ENCODE measurements around the gene ATF2. TPM values are rescaled to one million over a fixed set of nuclear protein-coding genes. Genes with fewer than 3 reads are reported as not detected.
"Not testable (repeated sequence)": the region's sequence is repeated elsewhere in the genome, so short reads cannot be mapped to it uniquely, and the experiment has no call there.

Gene ATF2
- polyA plus RNA-seq, 10 donors, result 24.7 to 44.6 (median 37.7) TPM

- no peak for DNase-seq
Observed at GRCh38 chr2:175168564-175168945, 552 bp upstream of the ATF2 start.

- peak in 1 of 3 donors; percentile 24 for DNase-seq
Observed at GRCh38 chr2:175167076-175167791, 769 bp downstream of the ATF2 start.

- DNase-seq, result no peak
Observed at GRCh38 chr2:175166216-175166824, 1.7 kb downstream of the ATF2 start.

GRCh38 chr2:175164235-175164634 lies 3.8 kb downstream of the ATF2 start:
- DNase-seq, result no peak

GRCh38 chr2:175158894-175159293 lies 9.1 kb downstream of the ATF2 start:
- DNase-seq, result no peak

GRCh38 chr2:175156534-175156933 lies 11.5 kb downstream of the ATF2 start:
- no peak for DNase-seq

GRCh38 chr2:175154661-175155082 lies 13.3 kb downstream of the ATF2 start:
- peak in 1 of 3 donors; percentile 72 for DNase-seq

GRCh38 chr2:175152242-175152641 lies 15.8 kb downstream of the ATF2 start:
- DNase-seq, result no peak

- no peak for DNase-seq
Observed at GRCh38 chr2:175151791-175152190, 16.2 kb downstream of the ATF2 start.

- DNase-seq, result no peak
Observed at GRCh38 chr2:175147186-175147585, 20.8 kb downstream of the ATF2 start.

GRCh38 chr2:175143678-175144077 lies 24.3 kb downstream of the ATF2 start:
- no peak for DNase-seq

GRCh38 chr2:175143191-175143590 lies 24.8 kb downstream of the ATF2 start:
- DNase-seq, result no peak

- no peak for DNase-seq
Observed at GRCh38 chr2:175140332-175140731, 27.7 kb downstream of the ATF2 start.

GRCh38 chr2:175137793-175138192 lies 30.2 kb downstream of the ATF2 start:
- DNase-seq, result no peak

- DNase-seq, result no peak
Observed at GRCh38 chr2:175136334-175137215, 31.4 kb downstream of the ATF2 start.

- DNase-seq, result no peak
Observed at GRCh38 chr2:175135862-175136261, 32.1 kb downstream of the ATF2 start.

GRCh38 chr2:175135177-175135576 lies 32.8 kb downstream of the ATF2 start:
- no peak for DNase-seq

GRCh38 chr2:175131252-175131651 lies 36.8 kb downstream of the ATF2 start:
- no peak for DNase-seq

- DNase-seq, result no peak
Observed at GRCh38 chr2:175126661-175127060, 41.3 kb downstream of the ATF2 start.

- DNase-seq, result no peak
Observed at GRCh38 chr2:175123254-175123653, 44.7 kb downstream of the ATF2 start.

GRCh38 chr2:175111200-175111657 lies 56.8 kb downstream of the ATF2 start:
- DNase-seq, result peak; percentile 35 to 54 (median 35)

GRCh38 chr2:175108091-175108490 lies 59.9 kb downstream of the ATF2 start:
- not testable (repeated sequence) for DNase-seq

Measured in muscle of back (tissue), 11 donors.